RWPE1 (cell line): ENCODE measurements around the gene MEIOB.

Experiments
- CTCF ChIA-PET: fragments of 350-600 bp; sonication (Branson Sonifier 250); formaldehyde crosslinking; extraction: SDS; loops from one replicate; lab custom pipeline; 2021; lab: Yijun Ruan, JAX
- POLR2A ChIA-PET: fragments of 400-600 bp; formaldehyde crosslinking; extraction: SDS; loops from one replicate; lab custom pipeline; 2020; ENCODE audit warnings: antibody characterized with exemption; ENCODE audit not compliant: low non-redundant PET; lab: Yijun Ruan, JAX
- DNase-seq: peaks from one replicate; pipeline ENCODE4 v3.0.0; 2012; ENCODE audit warnings: low spot score
- H3K27ac ChIP-seq: fragments of 450-650 bp; 2 replicates; pipeline ENCODE4 v1.5.1; 2017
- TF ChIP-seq, protein P1 (sequence below): fragments of 450-650 bp; conservative IDR thresholded peaks from 2 replicates; pipeline ENCODE4 v1.5.1; 2017; ENCODE audit warnings: low read depth, mild to moderate bottlenecking

The MEIOB gene

GRCh38 chr16:1821861-1822611 is 49.9 kb downstream of the MEIOB start:
- CTCF ChIA-PET, result no interaction called here
- peak overlapping the region; percentile 27 for H3K27ac ChIP-seq
- POLR2A ChIA-PET, result no interaction called here
- TF ChIP-seq, protein P1, sequence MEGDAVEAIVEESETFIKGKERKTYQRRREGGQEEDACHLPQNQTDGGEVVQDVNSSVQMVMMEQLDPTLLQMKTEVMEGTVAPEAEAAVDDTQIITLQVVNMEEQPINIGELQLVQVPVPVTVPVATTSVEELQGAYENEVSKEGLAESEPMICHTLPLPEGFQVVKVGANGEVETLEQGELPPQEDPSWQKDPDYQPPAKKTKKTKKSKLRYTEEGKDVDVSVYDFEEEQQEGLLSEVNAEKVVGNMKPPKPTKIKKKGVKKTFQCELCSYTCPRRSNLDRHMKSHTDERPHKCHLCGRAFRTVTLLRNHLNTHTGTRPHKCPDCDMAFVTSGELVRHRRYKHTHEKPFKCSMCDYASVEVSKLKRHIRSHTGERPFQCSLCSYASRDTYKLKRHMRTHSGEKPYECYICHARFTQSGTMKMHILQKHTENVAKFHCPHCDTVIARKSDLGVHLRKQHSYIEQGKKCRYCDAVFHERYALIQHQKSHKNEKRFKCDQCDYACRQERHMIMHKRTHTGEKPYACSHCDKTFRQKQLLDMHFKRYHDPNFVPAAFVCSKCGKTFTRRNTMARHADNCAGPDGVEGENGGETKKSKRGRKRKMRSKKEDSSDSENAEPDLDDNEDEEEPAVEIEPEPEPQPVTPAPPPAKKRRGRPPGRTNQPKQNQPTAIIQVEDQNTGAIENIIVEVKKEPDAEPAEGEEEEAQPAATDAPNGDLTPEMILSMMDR, result no peak
- DNase-seq, result no peak

DNA sequence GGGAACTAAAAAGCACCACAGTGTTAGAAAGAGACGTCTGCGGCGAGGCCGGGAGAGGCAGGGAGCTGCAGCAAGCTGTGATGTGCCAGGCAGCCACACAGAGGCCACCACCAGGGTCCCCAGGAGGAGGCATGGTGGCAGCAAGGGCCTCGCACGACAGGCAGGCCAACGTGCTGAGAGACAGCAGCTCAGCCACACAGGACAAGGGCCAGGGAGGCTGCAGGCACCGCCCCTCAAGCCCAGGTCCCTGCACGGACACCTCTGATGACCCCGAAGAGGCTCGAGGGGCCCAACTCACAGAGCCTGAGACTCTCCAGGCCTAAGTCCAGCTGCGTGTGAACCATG is 51.0 kb downstream of the MEIOB start:
- TF ChIP-seq, protein P1, result no peak
- peak overlapping the region; percentile 27; the same call in 1 of the 2 replicates for H3K27ac ChIP-seq
- ChIA-PET POLR2A (no interaction called here), CTCF (interaction anchor here (0.6 kb wide), 2 partner anchors 69 to 244 kb away, joined by 3 to 4 read pairs; no protein-coding TSS in a partner anchor)
- DNase-seq, result no peak

DNA sequence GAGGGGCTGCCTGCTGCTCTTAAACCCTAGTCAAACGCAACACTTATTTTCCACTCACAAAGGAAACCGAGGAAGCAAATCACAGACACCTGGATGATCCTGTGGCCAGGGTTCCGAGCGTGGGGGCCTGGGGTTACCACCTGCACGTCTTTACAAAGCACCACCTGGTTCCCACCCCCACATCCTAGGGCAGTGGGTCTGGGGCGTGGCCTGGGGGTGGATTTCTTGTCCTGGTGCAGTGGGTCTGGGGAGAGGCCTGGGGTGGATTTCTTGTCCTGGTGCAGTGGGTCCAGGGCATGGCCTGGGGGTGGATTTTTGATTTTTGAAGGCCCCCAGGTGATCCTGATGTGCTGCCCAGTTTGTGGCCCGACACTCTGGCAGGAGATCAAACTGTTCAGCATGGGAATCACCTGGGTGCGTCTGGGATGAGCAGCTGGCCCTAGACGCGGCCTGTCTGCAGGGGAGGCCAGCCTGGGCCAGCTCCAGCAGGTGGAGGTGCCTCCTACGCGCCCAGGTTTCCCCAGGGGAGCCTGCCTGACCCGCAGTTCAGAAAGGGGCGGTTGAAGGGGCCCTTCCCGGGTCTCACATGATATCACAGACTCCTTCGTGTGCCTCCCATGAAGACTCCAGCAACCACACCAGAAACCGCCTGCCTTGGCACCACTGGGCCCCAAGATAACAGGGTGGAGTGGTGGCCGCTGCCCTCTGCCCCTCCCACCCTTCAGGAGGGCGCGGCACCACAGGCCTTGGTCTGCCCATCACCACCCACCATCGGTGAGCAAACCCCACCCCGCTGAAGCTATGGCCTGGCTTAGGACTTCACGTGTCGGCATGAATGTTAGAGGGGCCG is 51.6 kb downstream of the MEIOB start:
- DNase-seq, result no peak
- TF ChIP-seq, protein P1, result no peak
- ChIA-PET CTCF (interaction anchor here (0.6 kb wide), 2 partner anchors 69 to 244 kb away, joined by 3 to 4 read pairs; no protein-coding TSS in a partner anchor), POLR2A (no interaction called here)
- peak overlapping the region; percentile 12; the same call in 1 of the 2 replicates for H3K27ac ChIP-seq

GRCh38 chr16:1819611-1820010 is 52.4 kb downstream of the MEIOB start:
- TF ChIP-seq, protein P1, result no peak
- POLR2A ChIA-PET, result no interaction called here
- H3K27ac ChIP-seq, result no peak overlapping the region
- DNase-seq, result no peak
- CTCF ChIA-PET, result no interaction called here

DNA sequence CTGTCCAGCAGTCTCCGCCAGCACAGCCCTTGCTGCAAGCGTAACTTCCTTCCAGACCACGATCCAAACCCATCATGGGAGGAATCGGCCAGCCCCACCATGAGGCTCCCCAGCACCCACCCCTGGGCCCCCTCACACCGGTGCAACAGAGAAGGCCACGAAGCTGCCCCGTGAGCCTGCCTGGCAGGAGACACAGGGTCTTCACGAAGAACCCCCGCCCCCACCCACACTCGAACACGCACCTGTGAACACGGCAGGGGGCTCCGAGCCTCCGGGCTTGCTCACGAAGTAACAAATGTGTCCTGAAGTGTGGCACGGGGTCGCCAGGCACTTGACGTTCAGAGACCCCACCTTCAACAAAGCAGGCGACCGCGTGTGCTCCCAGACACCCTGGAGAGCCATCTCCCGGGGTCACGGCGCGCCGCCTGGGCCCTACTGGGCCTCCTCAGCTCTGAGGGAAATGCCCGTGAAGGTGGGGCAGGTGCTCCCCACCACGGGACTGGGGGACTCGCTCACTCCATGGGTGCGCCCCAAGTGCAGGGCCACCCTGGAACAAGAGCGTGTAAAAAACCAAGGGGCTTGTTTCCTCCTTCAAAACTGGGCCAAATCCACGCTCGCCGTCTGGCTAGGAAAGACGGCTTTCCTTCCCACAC is 53.0 kb downstream of the MEIOB start:
- DNase-seq, result no peak
- H3K27ac ChIP-seq, result no peak overlapping the region
- ChIA-PET POLR2A (no interaction called here), CTCF (no interaction called here)
- TF ChIP-seq, protein P1, result no peak
